Endothelial cell of umbilical vein (primary cell): ENCODE data around the gene EIF4E. TPM values are rescaled to one million over a fixed set of nuclear protein-coding genes. Genes with fewer than 3 reads are reported as not detected.

Source experiments
- BruUV-seq: library from RNA; stranded (reverse); fragments of 400-500 nt; replicated peaks from 2 replicates; lab custom pipeline; 2021; lab: Mats Ljungman, UMichigan
- CTCF ChIA-PET: fragments of 300-600, 350-600 bp; sonication (Branson Sonifier 250); formaldehyde crosslinking; loops from one replicate; lab custom pipeline; 2021; ENCODE audit warnings: antibody characterized with exemption, inconsistent platforms; lab: Charles Lee
- POLR2A ChIA-PET: fragments of 300-600, 350-600 bp; sonication (Branson Sonifier 250); formaldehyde crosslinking; loops from one replicate; lab custom pipeline; 2021; ENCODE audit warnings: antibody characterized with exemption, inconsistent platforms; lab: Charles Lee
- DNase-seq: peaks from one replicate; pipeline ENCODE4 v3.0.0-alpha.2; 2011; ENCODE audit warnings: low read depth, low spot score
- FAIRE-seq: peaks from 2 replicates; lab custom pipeline; 2011; peaks lifted over from hg19 to GRCh38; lab: Jason Lieb, UNC
- H2AFZ ChIP-seq: 2 replicates; pipeline ENCODE4 v1.6.0; 2012; ENCODE audit warnings: low read depth, low read length, control low read depth, inconsistent platforms
- H3K27ac ChIP-seq: 2 replicates; pipeline ENCODE4 v1.5.1; 2011; ENCODE audit warnings: low read depth, mild to moderate bottlenecking, control low read depth, low read length, moderate library complexity; ENCODE audit not compliant: insufficient read depth
- H3K27me3 ChIP-seq, 2 experiments: 2 replicates each; pipeline versions ENCODE4 v1.6.0 to v1.6.1; 2011; ENCODE audit warnings: low read length in 2 of 2, mixed read lengths in 1 of 2; ENCODE audit not compliant: control insufficient read depth in 2 of 2, insufficient read depth in 2 of 2
- H3K36me3 ChIP-seq, 2 experiments: 2 replicates in 1 of 2; 3 replicates in 1 of 2; pipeline ENCODE4 v1.5.1; 2011; ENCODE audit warnings: low read length in 2 of 2, mild to moderate bottlenecking in 1 of 2, moderate library complexity in 1 of 2; ENCODE audit not compliant: control insufficient read depth in 2 of 2, insufficient read depth in 2 of 2; ENCODE audit errors: extremely low read depth in 1 of 2
- H3K4me1 ChIP-seq: 3 replicates; pipeline ENCODE4 v1.5.1; 2011; ENCODE audit warnings: mild to moderate bottlenecking, low read length; ENCODE audit not compliant: control insufficient read depth, insufficient read depth; ENCODE audit errors: extremely low read depth
- H3K4me2 ChIP-seq: 2 replicates; pipeline ENCODE4 v1.6.1; 2011; ENCODE audit warnings: low read length, control low read depth, mixed read lengths; ENCODE audit not compliant: insufficient read depth
- H3K4me3 ChIP-seq, 3 experiments: fragments of 200-600 bp in 1 of 3; sonication (generic), shearing (Covaris generic) in 1 of 3; replicated peaks in 1 of 3; 2 replicates each; pipeline ENCODE4 v1.5.1; 2011 to 2016; ENCODE audit warnings: control low read depth in 3 of 3, low read length in 3 of 3, mild to moderate bottlenecking in 2 of 3, inconsistent platforms in 1 of 3, low read depth in 1 of 3, moderate library complexity in 1 of 3; ENCODE audit not compliant: insufficient read depth in 1 of 3
- H3K79me2 ChIP-seq: 2 replicates; pipeline ENCODE4 v1.6.0; 2012; ENCODE audit warnings: low read length, inconsistent platforms; ENCODE audit not compliant: control insufficient read depth, insufficient read depth
- H3K9ac ChIP-seq: replicated peaks from 2 replicates; pipeline ENCODE3; 2011; ENCODE audit warnings: low read length, control low read depth; ENCODE audit not compliant: insufficient read depth; ENCODE audit errors: extremely low read depth
- H3K9me1 ChIP-seq: replicated peaks from 3 replicates; pipeline ENCODE4 v1.6.0; 2011; ENCODE audit warnings: mild to moderate bottlenecking, low read length; ENCODE audit not compliant: control insufficient read depth, insufficient read depth; ENCODE audit errors: extremely low read depth
- H3K9me3 ChIP-seq: replicated peaks from 2 replicates; pipeline ENCODE4 v1.5.1; 2012; ENCODE audit warnings: low read length, inconsistent platforms; ENCODE audit not compliant: control insufficient read depth, insufficient read depth
- H4K20me1 ChIP-seq: replicated peaks from 2 replicates; pipeline ENCODE3; 2011; ENCODE audit warnings: mild to moderate bottlenecking, low read length; ENCODE audit not compliant: control insufficient read depth, insufficient read depth; ENCODE audit errors: extremely low read depth
- CTCF ChIP-seq, 2 donors: IDR thresholded peaks; 1 replicate in 1 of 2; 2 replicates in 1 of 2; pipeline ENCODE4 v1.5.1; 2011; ENCODE audit warnings: low read length in 2 of 2, mild to moderate bottlenecking in 2 of 2, moderate library complexity in 2 of 2, control low read depth in 1 of 2, inconsistent platforms in 1 of 2, low read depth in 1 of 2; ENCODE audit not compliant: insufficient read depth in 1 of 2; ENCODE audit errors: extremely low read depth in 1 of 2
- EZH2 ChIP-seq: IDR thresholded peaks from 2 replicates; pipeline ENCODE4 v1.6.1; 2012; ENCODE audit warnings: borderline replicate concordance, low read depth, mild to moderate bottlenecking, moderate library complexity, low read length, inconsistent platforms; ENCODE audit not compliant: severe bottlenecking
- FOS ChIP-seq: IDR thresholded peaks from 2 replicates; pipeline ENCODE4 v1.6.1; 2011; ENCODE audit warnings: mild to moderate bottlenecking, low read length, moderate library complexity, borderline replicate concordance; ENCODE audit not compliant: insufficient read depth
- GATA2 ChIP-seq: IDR thresholded peaks from 2 replicates; pipeline ENCODE4 v1.7.0; 2011; ENCODE audit warnings: low read depth, mild to moderate bottlenecking, moderate library complexity, mixed read lengths, low read length; ENCODE audit not compliant: insufficient read length, insufficient read depth
- JUN ChIP-seq: IDR thresholded peaks from 2 replicates; pipeline ENCODE4 v1.6.1; 2011; ENCODE audit warnings: borderline replicate concordance, low read depth; ENCODE audit not compliant: insufficient read length, insufficient read depth
- MAX ChIP-seq: IDR thresholded peaks from 2 replicates; pipeline ENCODE4 v1.6.1; 2011; ENCODE audit not compliant: insufficient read depth, insufficient read length
- MYC ChIP-seq: IDR thresholded peaks from one replicate; pipeline ENCODE4 v1.6.1; 2011; ENCODE audit warnings: mild to moderate bottlenecking, low read depth, low read length
- POLR2A ChIP-seq: IDR thresholded peaks from 2 replicates; pipeline ENCODE4 v1.6.1; 2012; ENCODE audit warnings: low read depth, mild to moderate bottlenecking, control low read depth, low read length
- POLR2AphosphoS5 ChIP-seq: IDR thresholded peaks from 2 replicates; pipeline ENCODE4 v1.6.1; 2012; ENCODE audit warnings: low read depth, mild to moderate bottlenecking, control low read depth, low read length, moderate library complexity; ENCODE audit not compliant: insufficient read depth
- dilution Hi-C: fragments of 300-500 bp; cut with MboI; formaldehyde crosslinking; loops from one replicate; pipeline ENCODE4 v1.15.0; 2019; ENCODE audit warnings: low sequenced_read_pairs; ENCODE audit not compliant: extremely low pct_ligation_motif_present
- intact Hi-C: fragments of 100-400 bp; cut with micrococcal nuclease; formaldehyde crosslinking; loops from one replicate; pipeline ENCODE4 v1.10.0; 2022
- polyA plus RNA-seq, 4 experiments: library from polyadenylated mRNA; depleted of rRNA in 3 of 4; stranded (reverse) in 3 of 4; unstranded in 1 of 4; fragments of >200 nt; gene quantifications; 2 replicates each; pipeline versions ENCODE4 v1.2.1 to v1.2.3, GENCODE V29; 2011 to 2012; ENCODE audit warnings: missing spikeins in 1 of 4
- total RNA-seq: library from RNA; stranded (reverse); gene quantifications from 2 replicates; pipeline ENCODE4 v1.2.3, GENCODE V29; 2021

The EIF4E gene
- total and polyA plus RNA-seq, 2 donors (not counting 3 experiments of a cell fraction or from before 2014, with no cell fraction given) = 40.3 to 107 TPM

GRCh38 chr4:98903561-98903960, 25.4 kb downstream of the EIF4E start:
- H3K9me1 ChIP-seq = no peaks in the 10 kb centered on the region
- H3K9ac ChIP-seq = no peak overlapping the region
- H3K4me3 ChIP-seq = no peak overlapping the region
- TF ChIP-seq GATA2 (no peak), EZH2 (no peak), MAX (no peak), POLR2A (no peak), CTCF (IDR thresholded peaks at IDR 0.05; ENCODE audit: extremely low read depth in 1 of 2, insufficient read depth in 1 of 2, low read depth in 1 of 2, low read length in 2 of 2) (no peak), JUN (no peak), POLR2AphosphoS5 (no peak), MYC (no peak), FOS (no peak)
- intact Hi-C loops (no loop called here), dilution Hi-C loops (no loop called here)
- H3K4me1 ChIP-seq = peaks cover 8% of the 10 kb centered on the region
- H3K36me3 ChIP-seq = peaks cover 4% of the 10 kb centered on the region in 2 experiments
- H2AFZ ChIP-seq = no peak overlapping the region
- H4K20me1 ChIP-seq = no peaks in the 10 kb centered on the region
- no peaks in the 10 kb centered on the region for H3K9me3 ChIP-seq
- POLR2A ChIA-PET = no interaction called here
- H3K4me2 ChIP-seq = no peak overlapping the region
- FAIRE-seq (no peak), DNase-seq (no peak)
- CTCF ChIA-PET = no interaction called here
- no peaks in the 10 kb centered on the region for H3K27me3 ChIP-seq
- H3K79me2 ChIP-seq = peaks cover 94% of the 10 kb centered on the region
- BruUV-seq = no TSS peak
- H3K27ac ChIP-seq = no peak overlapping the region
